ENCODE data around the gene TUBB6.

The TUBB6 gene

GRCh38 chr18:12291161-12291560 lies 16.9 kb upstream of the TUBB6 start:
- DNase-seq = no peak

DNA sequence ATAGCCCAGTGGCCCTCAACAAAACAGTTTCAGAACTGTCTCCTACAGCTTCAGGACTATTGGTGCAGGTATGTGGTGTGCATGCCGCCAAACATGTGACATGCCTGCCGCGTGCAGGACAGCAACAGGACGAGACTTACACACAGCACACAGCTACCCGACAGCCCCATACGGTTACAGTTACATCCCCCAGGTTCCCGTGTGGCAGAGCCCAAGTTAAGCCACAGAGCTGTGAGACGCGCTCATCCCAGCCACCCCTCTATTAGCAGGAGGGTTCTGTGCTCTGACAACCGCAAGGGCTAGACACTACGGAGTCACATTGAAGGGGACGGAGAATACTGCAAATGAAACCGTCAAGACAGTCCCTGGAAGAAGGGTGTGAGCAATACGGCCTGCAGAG lies 16.4 kb upstream of the TUBB6 start:
- no peak for DNase-seq

DNA sequence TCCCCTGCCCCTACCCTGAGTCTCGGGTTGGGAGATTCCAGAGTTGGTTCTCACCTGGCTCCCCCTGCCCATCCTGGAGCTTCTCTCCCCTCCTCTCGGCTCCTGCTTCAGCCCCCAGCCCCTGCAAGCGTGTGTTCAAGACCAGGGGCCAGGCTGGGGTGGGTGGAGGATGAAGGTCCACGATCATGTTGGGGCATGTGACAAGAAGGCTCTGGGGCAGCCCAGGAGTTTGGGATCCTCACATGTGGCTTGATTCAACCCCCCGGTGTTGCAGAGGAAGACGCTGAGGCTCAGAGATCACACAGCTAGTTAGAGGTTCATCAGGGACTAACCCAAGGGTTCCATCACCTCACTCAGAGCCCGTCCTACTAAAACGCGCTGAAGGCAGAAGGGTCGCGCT lies 14.2 kb upstream of the TUBB6 start:
- no peak for DNase-seq

GRCh38 chr18:12295389-12296086 lies 12.5 kb upstream of the TUBB6 start:
- DNase-seq = no peak

DNA sequence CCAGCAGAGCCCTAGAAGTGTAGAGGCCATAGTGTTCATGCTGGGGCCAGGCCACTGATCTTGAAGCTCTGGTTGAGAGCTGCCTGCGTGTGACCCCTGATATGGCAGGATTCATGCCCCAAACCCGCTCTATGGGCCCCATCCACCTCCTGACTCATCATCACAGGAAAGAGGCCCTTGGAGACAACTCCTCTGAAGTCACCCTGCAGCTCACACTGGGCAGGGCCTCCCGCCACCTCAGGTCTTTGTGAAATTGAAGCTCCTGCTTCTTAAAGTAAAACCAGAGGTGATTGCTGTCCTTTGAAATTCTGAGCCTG lies 12.0 kb upstream of the TUBB6 start:
- no peak for DNase-seq

DNA sequence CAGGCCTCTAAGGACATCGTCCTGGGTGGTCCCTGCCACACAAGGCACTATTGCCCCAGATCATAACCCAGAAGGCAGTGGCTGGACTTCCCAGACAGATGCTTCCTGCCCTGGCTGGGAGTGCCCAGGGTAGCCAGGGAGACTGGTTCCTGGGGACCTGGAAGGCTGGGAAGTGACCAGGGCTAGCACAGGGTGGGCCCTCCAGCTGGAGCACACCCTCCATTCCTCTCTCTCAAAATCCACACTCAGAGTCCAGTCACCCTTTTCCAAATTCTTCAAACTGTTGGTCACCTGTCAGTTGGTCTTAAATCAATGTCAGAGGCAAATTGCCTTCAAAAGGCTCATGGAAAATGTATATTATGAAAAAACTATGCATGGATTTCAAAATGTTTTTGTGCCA lies 11.6 kb upstream of the TUBB6 start:
- DNase-seq = no peak

GRCh38 chr18:12299862-12300261 lies 8.2 kb upstream of the TUBB6 start:
- DNase-seq = no peak

DNA sequence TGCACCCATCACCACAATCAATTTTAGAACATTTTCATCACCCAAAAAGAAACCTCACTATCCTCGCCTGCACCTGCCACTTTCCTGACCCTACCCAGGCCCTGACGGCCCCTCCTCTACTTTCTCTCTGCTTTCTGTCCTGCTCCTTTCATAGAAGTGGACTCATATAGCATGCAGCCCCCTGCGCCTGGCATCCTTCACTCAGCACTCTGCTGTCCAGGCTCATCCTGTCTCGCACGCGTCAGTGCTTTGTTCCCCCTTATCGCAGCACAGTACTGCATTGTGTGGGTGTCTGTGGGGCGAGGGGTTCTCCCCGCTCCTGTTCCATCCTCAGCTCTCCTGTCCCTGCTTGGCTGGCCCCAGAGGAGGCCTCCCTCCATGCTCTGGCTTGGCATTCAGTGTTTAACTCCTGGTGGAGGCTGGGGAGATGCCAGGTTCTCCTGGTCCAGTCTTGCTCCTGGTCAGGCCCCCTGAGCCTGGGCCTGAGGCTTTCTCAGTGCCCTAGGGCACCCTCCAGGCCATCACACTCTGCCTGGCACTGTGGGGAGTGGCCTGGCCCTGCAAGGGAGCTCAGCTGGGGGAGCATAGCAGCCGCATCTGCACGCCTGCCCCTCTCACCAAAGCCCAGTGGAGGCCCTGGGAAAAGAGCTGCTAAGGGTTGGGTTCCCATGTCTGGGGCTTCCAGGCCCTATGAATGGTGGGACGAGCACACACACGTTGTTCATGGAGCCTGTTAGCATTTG lies 6.6 kb upstream of the TUBB6 start:
- no peak for DNase-seq

DNA sequence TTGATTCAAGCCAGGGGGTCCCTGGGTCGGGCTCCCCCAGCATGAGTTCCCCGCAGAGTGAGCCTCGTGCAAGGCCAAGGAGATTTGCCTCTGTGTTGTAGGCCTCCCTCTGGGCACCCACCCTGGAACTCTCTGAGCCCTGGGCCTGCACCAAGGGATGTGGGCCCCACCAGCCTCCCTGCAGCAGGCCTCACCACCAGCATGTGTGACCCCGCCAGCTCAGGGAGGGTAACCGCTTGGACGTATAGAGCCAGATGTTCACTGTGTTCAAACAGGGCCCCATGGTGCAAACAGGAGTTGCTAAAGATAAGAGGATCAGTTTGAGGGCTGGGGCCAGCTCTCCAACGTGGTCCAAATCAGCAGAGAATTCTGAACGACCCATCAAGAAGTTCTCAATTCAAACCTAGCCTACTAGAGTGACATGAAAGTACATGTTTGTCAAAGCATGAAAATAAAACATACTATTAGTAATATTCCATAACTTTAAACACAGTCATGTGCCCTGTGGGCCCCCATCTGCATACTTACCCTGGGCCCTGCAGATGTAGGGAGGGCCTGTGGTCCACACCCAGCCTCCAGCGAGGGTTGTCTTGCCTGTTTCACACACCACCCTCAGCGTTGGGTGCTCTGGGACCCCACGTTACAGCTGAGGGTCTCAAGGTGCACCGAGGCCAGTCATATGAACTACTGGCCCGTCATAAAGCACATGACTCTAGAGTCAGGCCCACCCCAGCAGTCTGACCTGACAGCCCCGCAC lies 5.5 kb upstream of the TUBB6 start:
- DNase-seq = no peak

GRCh38 chr18:12304351-12305210 lies 3.5 kb upstream of the TUBB6 start:
- DNase-seq = no peak

GRCh38 chr18:12305211-12305610 lies 2.8 kb upstream of the TUBB6 start:
- DNase-seq = no peak

DNA sequence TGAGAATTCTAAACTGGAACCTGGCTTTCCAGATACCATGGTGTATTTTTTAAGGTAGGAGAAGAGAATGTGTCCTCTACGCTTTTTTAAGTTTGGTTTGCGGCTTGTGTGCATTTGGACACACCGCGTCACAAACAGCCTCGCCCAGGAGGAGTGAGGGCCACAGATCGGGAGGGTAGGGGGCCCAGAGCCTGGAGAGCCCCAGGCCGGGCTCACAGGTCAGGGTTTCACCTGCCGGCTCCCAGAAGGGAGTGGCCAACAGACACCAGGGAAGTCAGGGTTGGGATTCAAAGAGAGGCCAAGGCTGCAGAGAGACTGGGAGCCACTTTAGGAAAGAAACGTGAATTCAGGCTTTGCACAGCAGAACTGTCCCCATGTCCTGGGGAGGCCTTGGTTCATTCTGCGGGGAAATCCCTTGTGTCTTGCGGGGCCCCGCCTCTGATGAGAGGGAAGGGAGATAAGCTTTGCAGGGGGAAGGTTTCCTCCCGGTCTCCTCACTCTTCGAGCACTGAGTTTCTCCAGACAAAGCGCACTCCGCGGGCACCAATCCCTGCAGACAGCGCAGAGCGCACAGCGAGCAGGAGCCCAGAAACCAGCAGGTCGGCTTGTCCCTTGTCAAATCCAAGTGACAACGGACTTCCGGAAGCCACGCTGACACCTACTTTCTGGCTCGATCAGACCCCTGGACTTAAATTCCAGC lies 2.0 kb upstream of the TUBB6 start:
- no peak for DNase-seq

DNA sequence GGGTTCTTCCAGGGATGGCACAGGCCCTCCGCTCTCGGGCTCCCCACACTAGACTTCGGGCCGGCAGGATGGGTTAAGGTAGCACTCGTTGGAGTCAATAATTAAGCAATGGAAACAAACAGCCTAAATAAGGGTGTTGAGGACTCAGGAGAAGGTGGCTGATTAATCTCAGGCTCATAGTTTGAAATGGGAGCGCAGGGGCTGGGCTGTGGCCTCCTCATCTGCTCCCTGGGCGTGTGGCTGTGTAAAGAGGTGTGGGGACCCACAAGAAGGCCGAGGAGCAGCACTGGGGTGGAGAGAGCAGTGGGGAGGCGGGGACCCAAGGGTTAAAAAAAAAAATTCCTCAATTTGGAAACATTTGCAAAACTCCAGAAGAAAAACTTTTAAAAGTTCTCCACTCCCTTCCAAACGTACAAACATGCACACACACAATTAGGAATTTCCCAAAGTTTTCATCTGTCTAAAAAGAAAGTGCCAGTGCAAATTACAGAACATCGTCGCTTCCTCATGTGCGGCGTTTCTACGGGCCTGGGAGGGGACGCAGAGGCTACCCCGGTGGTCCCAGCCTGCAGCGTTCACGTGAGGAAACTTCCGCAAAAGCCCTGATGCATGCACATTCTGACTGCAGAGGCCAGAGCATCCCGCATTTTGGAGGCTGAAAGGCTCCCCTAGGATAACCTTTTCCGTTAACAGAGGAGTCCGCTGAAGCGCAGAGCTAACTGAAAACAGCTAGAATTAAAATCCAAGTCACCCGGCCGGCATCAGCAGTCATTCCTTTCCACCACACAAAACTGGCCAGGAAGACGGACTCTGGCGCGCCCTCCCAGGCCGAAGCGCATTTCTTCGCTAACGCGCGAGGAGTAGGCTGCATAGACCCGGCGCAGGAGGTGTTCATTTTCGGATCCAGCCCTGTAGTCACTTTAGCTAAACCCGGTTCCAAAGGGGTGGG lies 1.0 kb upstream of the TUBB6 start:
- no peak for DNase-seq

DNA sequence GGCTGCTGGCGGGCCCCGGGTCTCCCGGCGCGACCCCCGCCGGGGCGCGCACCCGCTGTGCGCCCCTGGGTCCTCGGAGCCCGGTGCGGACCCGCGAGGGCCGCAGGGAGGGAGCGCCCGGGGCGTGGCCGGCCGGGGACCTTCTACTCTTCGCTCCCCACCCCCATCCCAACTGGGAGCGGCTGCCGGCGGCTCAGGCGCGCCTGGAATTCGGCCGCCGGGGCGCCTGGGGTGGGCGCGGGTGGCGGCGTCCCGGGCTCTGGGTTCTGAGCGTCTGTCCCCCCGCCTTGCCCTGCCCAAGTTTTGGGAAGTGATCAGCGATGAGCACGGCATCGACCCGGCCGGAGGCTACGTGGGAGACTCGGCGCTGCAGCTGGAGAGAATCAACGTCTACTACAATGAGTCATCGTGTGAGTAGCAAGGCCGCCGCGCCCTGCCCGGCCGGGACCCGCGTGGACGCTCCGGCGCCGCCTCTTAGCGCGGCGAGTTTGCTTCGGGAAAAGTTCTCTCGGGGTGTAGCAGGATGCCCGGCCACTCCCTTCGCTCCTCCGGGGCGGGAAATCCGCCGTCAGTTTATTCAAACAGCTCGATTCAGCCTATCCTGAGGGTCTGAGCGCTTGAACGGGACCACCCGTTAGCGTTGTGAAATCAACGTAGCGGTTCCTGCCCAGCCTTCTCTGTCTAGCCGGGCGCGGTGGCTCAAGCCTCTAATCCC lies 502 bp downstream of the TUBB6 start:
- DNase-seq = no peak

DNA sequence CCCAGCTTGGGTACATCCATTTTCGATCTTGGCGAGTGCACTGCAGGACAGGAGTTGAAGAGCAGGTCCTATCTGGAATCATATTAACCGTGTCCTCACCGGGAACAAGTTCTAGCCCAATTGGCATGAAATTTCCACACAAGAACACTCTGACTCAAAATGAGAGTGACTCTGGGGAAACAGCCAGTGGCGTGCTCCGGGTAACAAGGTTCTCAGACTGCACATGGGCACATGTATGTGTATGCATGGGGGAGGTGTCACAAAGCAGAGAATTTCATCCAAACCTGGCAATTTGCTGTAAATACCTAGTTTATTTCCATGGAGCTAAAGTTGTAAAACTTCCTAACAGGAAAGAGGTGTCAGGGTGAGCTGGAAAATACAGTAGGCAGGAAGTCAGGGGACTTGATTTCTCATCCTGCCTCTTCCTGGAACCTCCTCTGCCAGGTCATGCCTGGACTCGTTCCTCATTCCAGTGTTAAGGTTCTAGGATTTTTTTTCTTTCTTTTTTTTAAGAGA lies 1.7 kb downstream of the TUBB6 start:
- no peak for DNase-seq

- DNase-seq = no peak
These were observed 2.7 kb downstream of the TUBB6 start for GRCh38 chr18:12310762-12311161.

GRCh38 chr18:12312976-12313375 lies 4.9 kb downstream of the TUBB6 start:
- no peak for DNase-seq

GRCh38 chr18:12313530-12314245 lies 5.6 kb downstream of the TUBB6 start:
- DNase-seq = no peak

- DNase-seq = no peak
These were observed 6.7 kb downstream of the TUBB6 start for GRCh38 chr18:12314591-12315305.
